A549 (cell line): ENCODE results near the gene ATRAID. TPM values are rescaled to one million over a fixed set of nuclear protein-coding genes. Genes with fewer than 3 reads are reported as not detected.

ENCODE experiments used
- ATAC-seq, 2 experiments: fragments of 200-7000 bp in 1 of 2; fragments of >200 bp in 1 of 2; cut with Nextera tagmentation in 1 of 2; cut with Tn5 transposase in 1 of 2; 3 replicates each; pipeline versions ENCODE4 v1.8.0 to v1.9.1; 2018 to 2020; ENCODE audit warnings: mild to moderate bottlenecking in 1 of 2, moderate library complexity in 1 of 2
- CTCF ChIA-PET: fragments of 300-600 bp; sonication (Branson Sonifier 250); formaldehyde crosslinking; extraction: SDS; loops from one replicate; lab custom pipeline; 2021; ENCODE audit warnings: antibody characterized with exemption, inconsistent platforms; lab: Yijun Ruan, JAX
- POLR2A ChIA-PET: fragments of 350-600 bp; formaldehyde crosslinking; extraction: SDS; loops from one replicate; lab custom pipeline; 2021; ENCODE audit warnings: antibody characterized with exemption, inconsistent platforms; lab: Yijun Ruan, JAX
- DNase-seq, 2 experiments: peaks; one replicate each; pipeline versions ENCODE4 v3.0.0 to v3.0.0-alpha.2; 2011 to 2016; ENCODE audit warnings: low read depth in 1 of 2, low spot score in 1 of 2
- FAIRE-seq: peaks from 2 replicates; lab custom pipeline; 2011; peaks lifted over from hg19 to GRCh38; lab: Jason Lieb, UNC
- H3K27ac ChIP-seq, 2 experiments: fragments of >200 bp; sonication (Bioruptor Twin); formaldehyde crosslinking; 3 replicates each; pipeline ENCODE4 v1.5.1; 2016 to 2017
- H3K4me1 ChIP-seq: fragments of >200 bp; sonication (Bioruptor Twin); formaldehyde crosslinking; 3 replicates; pipeline ENCODE4 v1.6.1; 2016
- H3K4me2 ChIP-seq: fragments of >200 bp; sonication (Bioruptor Twin); formaldehyde crosslinking; 3 replicates; pipeline ENCODE4 v1.6.1; 2016
- H3K4me3 ChIP-seq: fragments of >200 bp; sonication (Bioruptor Twin); formaldehyde crosslinking; 3 replicates; pipeline ENCODE4 v1.5.1; 2016
- H3K9me3 ChIP-seq: fragments of >200 bp; sonication (Bioruptor Twin); formaldehyde crosslinking; 3 replicates; pipeline ENCODE4 v1.6.1; 2016
- BHLHE40 ChIP-seq: IDR thresholded peaks from 2 replicates; pipeline ENCODE4 v1.6.1; 2012; ENCODE audit warnings: low read depth, low read length, inconsistent platforms
- CBX8 ChIP-seq: fragments of 200-600 bp; sonication (generic); IDR thresholded peaks from 2 replicates; pipeline ENCODE4 v1.6.1; 2016
- CEBPB ChIP-seq, 2 experiments: fragments of >200 bp in 1 of 2; sonication (Bioruptor Twin) in 1 of 2; formaldehyde crosslinking in 1 of 2; IDR thresholded peaks; 2 replicates each; pipeline ENCODE4 v1.6.1; 2012 to 2016
- EHF ChIP-seq: fragments of 250-450 bp; sonication (Bioruptor Pico); IDR thresholded peaks from 2 replicates; pipeline ENCODE4 v1.5.0; 2020; ENCODE audit warnings: mild to moderate bottlenecking
- ESRRA ChIP-seq: fragments of 150-350 bp; IDR thresholded peaks from 2 replicates; pipeline ENCODE4 v1.6.1; 2014; ENCODE audit warnings: mild to moderate bottlenecking, low read length, borderline replicate concordance
- FOSB ChIP-seq: fragments of 250-450 bp; sonication (Bioruptor Pico); IDR thresholded peaks from 2 replicates; pipeline ENCODE4 v1.5.0; 2020; ENCODE audit warnings: mild to moderate bottlenecking, moderate library complexity
- FOSL2 ChIP-seq, 2 experiments: fragments of 450-650 bp in 1 of 2; fragments of >200 bp in 1 of 2; sonication (Bioruptor Twin) in 1 of 2; formaldehyde crosslinking; IDR thresholded peaks; 2 replicates each; pipeline versions ENCODE4 v1.5.0 to v1.6.1; 2016 to 2020; ENCODE audit warnings: mild to moderate bottlenecking in 1 of 2, moderate library complexity in 1 of 2
- HDAC2 ChIP-seq: fragments of 200-600 bp; sonication (generic); IDR thresholded peaks from 2 replicates; pipeline ENCODE4 v1.6.1; 2016
- JUN ChIP-seq, 2 experiments: fragments of >200 bp; sonication (Bioruptor Twin); formaldehyde crosslinking; IDR thresholded peaks; 2 replicates in 1 of 2; 3 replicates in 1 of 2; pipeline ENCODE4 v1.6.1; 2016 to 2017
- KDM1A ChIP-seq: fragments of 200-600 bp; sonication (generic); IDR thresholded peaks from 2 replicates; pipeline ENCODE4 v1.6.1; 2016; ENCODE audit warnings: low read depth, mild to moderate bottlenecking
- KDM5A ChIP-seq: fragments of 200-600 bp; sonication (generic); IDR thresholded peaks from 2 replicates; pipeline ENCODE4 v1.6.1; 2016; ENCODE audit warnings: antibody characterized with exemption, mild to moderate bottlenecking
- MAZ ChIP-seq: fragments of 150-350 bp; IDR thresholded peaks from 2 replicates; pipeline ENCODE4 v1.6.1; 2014; ENCODE audit warnings: antibody characterized with exemption, low read depth, low read length, borderline replicate concordance
- NR3C1 ChIP-seq: fragments of >200 bp; sonication (Bioruptor Twin); formaldehyde crosslinking; IDR thresholded peaks from 3 replicates; pipeline ENCODE4 v1.6.1; 2017
- PHF8 ChIP-seq: fragments of 200-600 bp; sonication (generic); IDR thresholded peaks from 2 replicates; pipeline ENCODE4 v1.6.1; 2016; ENCODE audit warnings: low read depth, mild to moderate bottlenecking, antibody characterized with exemption, moderate library complexity, borderline replicate concordance
- POLR2AphosphoS2 ChIP-seq: conservative IDR thresholded peaks from 2 replicates; pipeline ENCODE4 v1.6.1; 2012; ENCODE audit warnings: low read length, improper control_type of control experiment, inconsistent platforms
- RARB ChIP-seq: fragments of 250-450 bp; sonication (Bioruptor Pico); IDR thresholded peaks from 2 replicates; pipeline ENCODE4 v1.8.0; 2021; ENCODE audit warnings: mild to moderate bottlenecking, moderate library complexity
- SMC3 ChIP-seq: fragments of >200 bp; sonication (Bioruptor Twin); formaldehyde crosslinking; IDR thresholded peaks from 3 replicates; pipeline ENCODE4 v1.6.1; 2018; ENCODE audit warnings: inconsistent platforms
- SREBF2 ChIP-seq: fragments of 450-650 bp; IDR thresholded peaks from 2 replicates; pipeline ENCODE4 v1.6.1; 2014; ENCODE audit warnings: mild to moderate bottlenecking, moderate library complexity
- TFCP2L1 ChIP-seq: fragments of 250-450 bp; sonication (Bioruptor Pico); IDR thresholded peaks from 2 replicates; pipeline ENCODE4 v1.5.0; 2021; ENCODE audit warnings: mild to moderate bottlenecking
- ZC3H11A ChIP-seq: fragments of 450-650 bp; IDR thresholded peaks from 2 replicates; pipeline ENCODE4 v1.6.1; 2014; ENCODE audit warnings: antibody characterized with exemption, mild to moderate bottlenecking
- ZFP36 ChIP-seq: fragments of 450-650 bp; IDR thresholded peaks from 2 replicates; pipeline ENCODE4 v1.6.1; 2014; ENCODE audit warnings: borderline replicate concordance; ENCODE audit not compliant: partially characterized antibody
- WGBS: methylation state at CpG from one replicate; pipeline ENCODE4 v1.1.6; 2017; ENCODE audit errors: missing lambda C conversion rate; 5-methylcytosine and 5-hydroxymethylcytosine counted together
- polyA plus RNA-seq, 4 experiments: library from polyadenylated mRNA; depleted of rRNA in 3 of 4; stranded (reverse); fragments of >200 nt; fragmentation: RNase III in 1 of 4; extraction: RNeasy Plus Mini Kit Qiagen cat#74134 plus additional on column Dnase treatment in 1 of 4; gene quantifications; 2 replicates in 3 of 4; 3 replicates in 1 of 4; pipeline ENCODE4 v1.2.3, GENCODE V29; 2011 to 2017
- TF ChIP-seq, protein P1 (sequence below): fragments of >200 bp; sonication (Bioruptor Twin); formaldehyde crosslinking; IDR thresholded peaks from 3 replicates; pipeline ENCODE4 v1.5.1; 2016
- TF ChIP-seq, protein P2 (sequence below): fragments of 450-650 bp; IDR thresholded peaks from 2 replicates; pipeline ENCODE4 v1.6.1; 2014; ENCODE audit warnings: antibody characterized with exemption
- TF ChIP-seq, protein P3 (sequence below): fragments of 200-600 bp; sonication (generic); IDR thresholded peaks from 2 replicates; pipeline ENCODE4 v1.6.1; 2016; ENCODE audit warnings: antibody characterized with exemption, mild to moderate bottlenecking, moderate library complexity
- TF ChIP-seq, protein P4 (sequence below): fragments of 250-450 bp; sonication (Bioruptor Pico); IDR thresholded peaks from 2 replicates; pipeline ENCODE4 v1.5.0; 2021; ENCODE audit warnings: mild to moderate bottlenecking, moderate library complexity, borderline replicate concordance

Gene ATRAID
- polyA plus RNA-seq, 2 of the 4 experiments (the other 2 are of a cell fraction) = 176 to 346 TPM

DNA sequence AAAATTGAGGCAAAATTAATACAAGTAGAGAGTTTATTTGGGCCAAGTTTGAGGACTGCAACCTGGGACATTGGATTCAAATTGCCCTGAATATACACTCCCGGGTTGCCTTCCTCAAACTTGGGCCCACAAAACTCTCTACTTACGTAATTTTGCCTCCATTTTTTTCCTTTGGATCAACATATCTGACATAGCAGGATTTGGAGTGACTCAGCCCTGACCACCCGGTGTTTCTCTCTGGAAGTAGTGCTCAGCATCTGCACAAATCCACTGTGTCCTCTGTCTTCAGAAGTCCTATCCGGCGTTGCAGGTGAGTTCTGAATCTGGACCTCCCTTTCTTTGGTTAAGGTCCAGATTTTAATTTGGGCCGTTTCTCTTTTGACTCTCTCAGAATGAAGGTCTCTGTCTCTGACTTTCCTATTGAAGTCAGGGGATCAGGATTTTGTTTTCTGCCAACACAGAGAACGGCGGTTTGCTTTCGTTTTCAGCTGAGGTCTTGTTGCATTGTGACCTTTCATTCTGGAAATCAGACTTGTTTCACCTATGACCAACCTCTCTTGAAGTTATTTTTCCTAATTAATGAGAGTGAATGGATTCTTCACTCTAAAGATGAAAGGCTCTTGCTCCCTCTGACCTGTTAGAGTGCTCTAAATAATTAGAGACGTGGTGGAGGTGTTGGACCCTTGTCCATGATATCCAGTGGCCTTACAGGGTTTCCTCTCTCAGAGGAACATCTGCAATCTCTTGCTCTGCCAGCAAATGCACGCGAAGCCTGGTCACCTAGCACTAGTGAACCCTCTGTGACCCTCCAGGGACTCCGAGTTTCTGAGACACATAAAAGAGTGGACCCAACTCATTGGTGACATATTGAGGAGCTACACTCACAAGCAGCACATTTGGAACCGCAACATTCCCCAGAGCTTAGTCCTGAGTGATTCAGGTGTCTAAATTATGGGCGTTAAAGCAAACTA is 49.4 kb upstream of the ATRAID start:
- ATAC-seq (peak in 1 of 2 experiments; percentile 59; a peak in 3 of 6 replicates), FAIRE-seq (no peak)
- no peaks in the 10 kb centered on the region for H3K4me1 ChIP-seq
- no peak for TF ChIP-seq SREBF2
- no peak for TF ChIP-seq KDM5A
- no peak for TF ChIP-seq JUN (IDR thresholded peaks at IDR 0.05)
- no peak for TF ChIP-seq NR3C1
- no peak for TF ChIP-seq SMC3
- no peak for TF ChIP-seq CBX8
- no peak for TF ChIP-seq MAZ
- TF ChIP-seq, protein P1, sequence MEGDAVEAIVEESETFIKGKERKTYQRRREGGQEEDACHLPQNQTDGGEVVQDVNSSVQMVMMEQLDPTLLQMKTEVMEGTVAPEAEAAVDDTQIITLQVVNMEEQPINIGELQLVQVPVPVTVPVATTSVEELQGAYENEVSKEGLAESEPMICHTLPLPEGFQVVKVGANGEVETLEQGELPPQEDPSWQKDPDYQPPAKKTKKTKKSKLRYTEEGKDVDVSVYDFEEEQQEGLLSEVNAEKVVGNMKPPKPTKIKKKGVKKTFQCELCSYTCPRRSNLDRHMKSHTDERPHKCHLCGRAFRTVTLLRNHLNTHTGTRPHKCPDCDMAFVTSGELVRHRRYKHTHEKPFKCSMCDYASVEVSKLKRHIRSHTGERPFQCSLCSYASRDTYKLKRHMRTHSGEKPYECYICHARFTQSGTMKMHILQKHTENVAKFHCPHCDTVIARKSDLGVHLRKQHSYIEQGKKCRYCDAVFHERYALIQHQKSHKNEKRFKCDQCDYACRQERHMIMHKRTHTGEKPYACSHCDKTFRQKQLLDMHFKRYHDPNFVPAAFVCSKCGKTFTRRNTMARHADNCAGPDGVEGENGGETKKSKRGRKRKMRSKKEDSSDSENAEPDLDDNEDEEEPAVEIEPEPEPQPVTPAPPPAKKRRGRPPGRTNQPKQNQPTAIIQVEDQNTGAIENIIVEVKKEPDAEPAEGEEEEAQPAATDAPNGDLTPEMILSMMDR = no peak
- no peak for TF ChIP-seq ZC3H11A
- no peak for TF ChIP-seq HDAC2
- TF ChIP-seq, protein P2, sequence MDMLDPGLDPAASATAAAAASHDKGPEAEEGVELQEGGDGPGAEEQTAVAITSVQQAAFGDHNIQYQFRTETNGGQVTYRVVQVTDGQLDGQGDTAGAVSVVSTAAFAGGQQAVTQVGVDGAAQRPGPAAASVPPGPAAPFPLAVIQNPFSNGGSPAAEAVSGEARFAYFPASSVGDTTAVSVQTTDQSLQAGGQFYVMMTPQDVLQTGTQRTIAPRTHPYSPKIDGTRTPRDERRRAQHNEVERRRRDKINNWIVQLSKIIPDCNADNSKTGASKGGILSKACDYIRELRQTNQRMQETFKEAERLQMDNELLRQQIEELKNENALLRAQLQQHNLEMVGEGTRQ = no peak
- no peak for TF ChIP-seq ZFP36
- TF ChIP-seq, protein P3, sequence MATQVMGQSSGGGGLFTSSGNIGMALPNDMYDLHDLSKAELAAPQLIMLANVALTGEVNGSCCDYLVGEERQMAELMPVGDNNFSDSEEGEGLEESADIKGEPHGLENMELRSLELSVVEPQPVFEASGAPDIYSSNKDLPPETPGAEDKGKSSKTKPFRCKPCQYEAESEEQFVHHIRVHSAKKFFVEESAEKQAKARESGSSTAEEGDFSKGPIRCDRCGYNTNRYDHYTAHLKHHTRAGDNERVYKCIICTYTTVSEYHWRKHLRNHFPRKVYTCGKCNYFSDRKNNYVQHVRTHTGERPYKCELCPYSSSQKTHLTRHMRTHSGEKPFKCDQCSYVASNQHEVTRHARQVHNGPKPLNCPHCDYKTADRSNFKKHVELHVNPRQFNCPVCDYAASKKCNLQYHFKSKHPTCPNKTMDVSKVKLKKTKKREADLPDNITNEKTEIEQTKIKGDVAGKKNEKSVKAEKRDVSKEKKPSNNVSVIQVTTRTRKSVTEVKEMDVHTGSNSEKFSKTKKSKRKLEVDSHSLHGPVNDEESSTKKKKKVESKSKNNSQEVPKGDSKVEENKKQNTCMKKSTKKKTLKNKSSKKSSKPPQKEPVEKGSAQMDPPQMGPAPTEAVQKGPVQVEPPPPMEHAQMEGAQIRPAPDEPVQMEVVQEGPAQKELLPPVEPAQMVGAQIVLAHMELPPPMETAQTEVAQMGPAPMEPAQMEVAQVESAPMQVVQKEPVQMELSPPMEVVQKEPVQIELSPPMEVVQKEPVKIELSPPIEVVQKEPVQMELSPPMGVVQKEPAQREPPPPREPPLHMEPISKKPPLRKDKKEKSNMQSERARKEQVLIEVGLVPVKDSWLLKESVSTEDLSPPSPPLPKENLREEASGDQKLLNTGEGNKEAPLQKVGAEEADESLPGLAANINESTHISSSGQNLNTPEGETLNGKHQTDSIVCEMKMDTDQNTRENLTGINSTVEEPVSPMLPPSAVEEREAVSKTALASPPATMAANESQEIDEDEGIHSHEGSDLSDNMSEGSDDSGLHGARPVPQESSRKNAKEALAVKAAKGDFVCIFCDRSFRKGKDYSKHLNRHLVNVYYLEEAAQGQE = no peak
- TF ChIP-seq, all 56 proteins: peak for 0
- POLR2A ChIA-PET = no interaction called here
- CTCF ChIA-PET = interaction anchor here (0.6 to 2.4 kb wide), 6 partner anchors 8 to 170 kb away, joined by 3 to 20 read pairs (median 3); no protein-coding TSS in a partner anchor
- H3K4me2 ChIP-seq = peak overlapping the region; percentile 50
- no peaks in the 10 kb centered on the region for H3K9me3 ChIP-seq
- H3K27ac ChIP-seq = 0 out of 6 replicates have a peak overlapping the region, but pooled peaks of 1 of the 2 experiments have one; percentile 2
- 64% methylated on average over 15 of the region's 15 CpGs for WGBS
- DNase-seq = peak in 1 of 2 experiments; percentile 21
- H3K4me3 ChIP-seq = no peak overlapping the region

DNA sequence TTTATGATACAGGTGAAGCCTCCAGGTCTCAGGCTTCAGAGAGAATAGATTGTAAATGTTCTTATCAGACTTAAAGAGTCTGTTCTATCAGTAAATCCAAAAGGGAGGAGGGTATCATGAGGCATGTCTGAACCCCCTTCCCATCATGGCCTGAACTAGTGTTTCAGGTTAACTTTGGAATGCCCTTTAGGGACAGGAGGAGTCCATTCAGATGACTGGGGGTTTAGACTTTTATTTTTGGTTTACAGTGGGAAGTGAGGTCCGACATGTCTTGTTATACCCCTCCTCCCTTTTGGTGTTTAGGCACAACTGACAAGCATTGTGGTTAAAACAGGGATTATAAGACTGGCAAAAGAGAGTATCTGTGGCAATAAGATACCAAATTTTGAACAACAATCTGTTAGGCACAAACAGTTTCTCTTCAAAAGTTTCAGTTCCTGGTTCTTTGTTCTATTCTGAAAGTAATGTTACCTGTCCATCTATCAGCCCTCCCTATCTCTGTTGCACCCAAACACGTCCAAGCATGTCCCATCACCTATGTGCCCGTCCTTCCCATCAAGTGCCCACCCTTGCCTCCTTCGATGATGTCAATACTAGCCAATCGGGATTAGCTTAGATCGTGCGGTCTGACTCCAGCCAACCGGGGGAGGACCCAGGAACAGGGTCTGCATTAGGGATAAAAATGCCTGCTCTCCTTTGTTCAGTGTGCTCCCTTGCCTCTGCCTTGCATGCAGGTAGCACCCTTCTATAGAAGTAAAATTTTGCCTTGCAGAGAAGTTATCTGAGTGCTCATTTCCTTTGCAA is 46.7 kb upstream of the ATRAID start:
- Histone ChIP-seq H3K9me3 (no peaks in the 10 kb centered on the region), H3K27ac (no peak overlapping the region), H3K4me1 (no peaks in the 10 kb centered on the region), H3K4me2 (no peak overlapping the region), H3K4me3 (no peak overlapping the region)
- POLR2A ChIA-PET = no interaction called here
- WGBS = 67% methylated on average over 8 of the region's 8 CpGs
- no peak for ATAC-seq
- no peak for FAIRE-seq
- DNase-seq = no peak
- CTCF ChIA-PET = interaction anchor here (0.7 to 1.7 kb wide), 5 partner anchors 8 to 68 kb away, joined by 3 to 6 read pairs (median 4); partner anchors contain the start of gene ABHD1
- TF ChIP-seq RARB (CRISPR knock-in tag) = no peak
- TF ChIP-seq, protein P4, sequence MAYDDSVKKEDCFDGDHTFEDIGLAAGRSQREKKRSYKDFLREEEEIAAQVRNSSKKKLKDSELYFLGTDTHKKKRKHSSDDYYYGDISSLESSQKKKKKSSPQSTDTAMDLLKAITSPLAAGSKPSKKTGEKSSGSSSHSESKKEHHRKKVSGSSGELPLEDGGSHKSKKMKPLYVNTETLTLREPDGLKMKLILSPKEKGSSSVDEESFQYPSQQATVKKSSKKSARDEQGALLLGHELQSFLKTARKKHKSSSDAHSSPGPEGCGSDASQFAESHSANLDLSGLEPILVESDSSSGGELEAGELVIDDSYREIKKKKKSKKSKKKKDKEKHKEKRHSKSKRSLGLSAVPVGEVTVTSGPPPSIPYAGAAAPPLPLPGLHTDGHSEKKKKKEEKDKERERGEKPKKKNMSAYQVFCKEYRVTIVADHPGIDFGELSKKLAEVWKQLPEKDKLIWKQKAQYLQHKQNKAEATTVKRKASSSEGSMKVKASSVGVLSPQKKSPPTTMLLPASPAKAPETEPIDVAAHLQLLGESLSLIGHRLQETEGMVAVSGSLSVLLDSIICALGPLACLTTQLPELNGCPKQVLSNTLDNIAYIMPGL (CRISPR knock-in tag) = no peak
- TF ChIP-seq CEBPB (IDR thresholded peaks at IDR 0.05) = no peak
- no peak for TF ChIP-seq TFCP2L1 (CRISPR knock-in tag)
- no peak for TF ChIP-seq PHF8
- TF ChIP-seq EHF = no peak
- no peak for TF ChIP-seq BHLHE40
- no peak for TF ChIP-seq FOSL2 (IDR thresholded peaks at IDR 0.05)
- TF ChIP-seq FOSL2 (CRISPR knock-in tag; IDR thresholded peaks at IDR 0.05) = no peak
- TF ChIP-seq ESRRA = no peak
- TF ChIP-seq KDM1A = no peak
- no peak for TF ChIP-seq ZFP36
- TF ChIP-seq, protein P2 = no peak
- no peak for TF ChIP-seq POLR2AphosphoS2
- no peak for TF ChIP-seq FOSB (CRISPR knock-in tag)
- TF ChIP-seq NR3C1 = no peak
- no peak for TF ChIP-seq SMC3
